HL-60 (cell line): ENCODE data around the gene GPRC5B.

Experiments used
- DNase-seq, 2 experiments: peaks; one replicate each; pipeline ENCODE4 v3.0.0-alpha.2; 2010 to 2020; ENCODE audit warnings: low read depth in 1 of 2, low spot score in 1 of 2
- H3K27ac ChIP-seq: fragments of 250-450 bp; sonication (Bioruptor Pico); replicated peaks from 2 replicates; pipeline ENCODE4 v1.5.1; 2020; ENCODE audit warnings: mild to moderate bottlenecking, moderate library complexity
- H3K27me3 ChIP-seq: fragments of 250-450 bp; sonication (Bioruptor Pico); 2 replicates; pipeline ENCODE4 v1.5.1; 2021; ENCODE audit warnings: mild to moderate bottlenecking, moderate library complexity; ENCODE audit not compliant: insufficient read depth, poor library complexity, severe bottlenecking
- H3K4me3 ChIP-seq: replicated peaks from 2 replicates; pipeline ENCODE4 v1.5.1; 2011; ENCODE audit warnings: mild to moderate bottlenecking, control low read depth, low read length; ENCODE audit not compliant: insufficient read depth
- CTCF ChIP-seq: IDR thresholded peaks from one replicate; pipeline ENCODE4 v1.5.1; 2011; ENCODE audit warnings: low read length, control low read depth, inconsistent platforms; ENCODE audit not compliant: insufficient read depth
- GABPA ChIP-seq: IDR thresholded peaks from 2 replicates; pipeline ENCODE4 v1.6.1; 2012; ENCODE audit warnings: low read depth
- POLR2AphosphoS5 ChIP-seq: IDR thresholded peaks from 2 replicates; pipeline ENCODE4 v1.6.1; 2012; ENCODE audit warnings: low read depth
- REST ChIP-seq: IDR thresholded peaks from 2 replicates; pipeline ENCODE4 v1.6.1; 2012; ENCODE audit warnings: low read depth; ENCODE audit not compliant: insufficient replicate concordance
- SPI1 ChIP-seq: IDR thresholded peaks from 2 replicates; pipeline ENCODE4 v1.6.1; 2012; ENCODE audit warnings: low read depth, mild to moderate bottlenecking, borderline replicate concordance

GPRC5B gene

GRCh38 chr16:19835968-19836421 is 48.7 kb downstream of the GPRC5B start:
- DNase-seq, result no peak
- Histone ChIP-seq H3K27me3 (no peaks in the 10 kb centered on the region), H3K27ac (no peak overlapping the region), H3K4me3 (no peak overlapping the region)
- TF ChIP-seq SPI1 (no peak), GABPA (no peak), CTCF (no peak), POLR2AphosphoS5 (no peak), REST (no peak)

GRCh38 chr16:19835196-19835595 is 49.5 kb downstream of the GPRC5B start:
- no peak for TF ChIP-seq SPI1
- Histone ChIP-seq H3K27me3 (no peaks in the 10 kb centered on the region), H3K4me3 (no peak overlapping the region), H3K27ac (no peak overlapping the region)
- no peak for DNase-seq

- no peak for DNase-seq
- Histone ChIP-seq H3K4me3 (no peak overlapping the region), H3K27ac (no peak overlapping the region), H3K27me3 (no peaks in the 10 kb centered on the region)
- TF ChIP-seq POLR2AphosphoS5 (no peak), REST (no peak), CTCF (no peak), SPI1 (no peak), GABPA (no peak)
Measured at GRCh38 chr16:19833581-19833980, 51.1 kb downstream of the GPRC5B start.

- TF ChIP-seq REST, result no peak
- TF ChIP-seq POLR2AphosphoS5, result no peak
- TF ChIP-seq CTCF, result no peak
- TF ChIP-seq GABPA, result no peak
- no peak for TF ChIP-seq SPI1
- no peak overlapping the region for H3K4me3 ChIP-seq
- no peak for DNase-seq
- no peaks in the 10 kb centered on the region for H3K27me3 ChIP-seq
- no peak overlapping the region for H3K27ac ChIP-seq
Measured at GRCh38 chr16:19833176-19833575, 51.5 kb downstream of the GPRC5B start.
